Coronary artery (tissue), 2 donors: ENCODE measurements around the gene CACNB1.

Experiments
- DNase-seq: peaks from one replicate; pipeline ENCODE4 v3.0.0-alpha.2; 2017; ENCODE audit warnings: low spot score
- H3K27ac ChIP-seq, 2 donors: fragments of 200-600 bp; sonication (generic); one replicate each; pipeline ENCODE4 v1.5.1; 2016 to 2019
- H3K4me3 ChIP-seq: fragments of 200-600 bp; sonication (generic); 2 replicates; pipeline ENCODE4 v1.5.1; 2016; ENCODE audit warnings: mild to moderate bottlenecking, moderate library complexity
- TF ChIP-seq, protein P1 (sequence below): fragments of 200-600 bp; sonication (generic); IDR thresholded peaks from one replicate; pipeline ENCODE4 v1.5.1; 2019; ENCODE audit warnings: antibody characterized with exemption

CACNB1 gene

DNA sequence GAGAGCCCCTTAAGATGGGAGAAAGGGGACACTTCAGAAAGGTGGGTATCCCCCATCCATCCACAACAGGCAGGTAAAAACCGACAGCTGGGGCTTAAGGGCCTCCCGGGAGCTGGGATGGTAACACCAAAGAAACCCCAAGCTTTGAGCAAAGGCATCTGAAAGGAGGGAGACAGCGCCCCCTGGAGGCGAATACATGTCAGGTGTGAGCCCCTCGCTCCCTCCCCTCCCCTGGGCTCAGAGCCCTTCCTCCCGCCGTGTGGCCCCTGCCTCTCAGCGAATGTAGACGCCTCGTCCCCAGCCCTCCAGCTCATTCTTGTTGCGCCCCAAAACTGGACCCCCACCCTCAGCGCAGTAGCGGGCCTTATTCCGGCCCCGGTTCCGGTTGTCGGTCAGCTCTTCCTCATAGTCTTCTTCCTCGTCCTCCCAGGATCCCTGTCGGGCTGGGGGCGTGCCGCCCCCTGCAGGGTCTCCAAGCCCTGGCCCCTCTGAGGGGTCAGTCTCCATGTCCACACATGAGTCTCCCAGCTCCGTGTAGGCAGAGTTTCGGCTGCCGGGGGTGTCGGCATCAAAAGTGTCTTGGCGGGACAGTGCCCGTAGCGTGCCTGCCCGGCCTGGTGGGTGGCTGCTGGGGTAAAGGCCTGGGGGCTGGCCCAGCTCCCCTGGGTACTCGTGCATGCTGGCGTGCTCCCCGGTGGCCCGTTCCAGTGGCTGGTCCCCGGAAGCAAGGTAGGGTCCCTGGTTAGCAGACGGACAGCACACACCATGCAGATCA, 22.4 kb downstream of the CACNB1 start:
- Histone ChIP-seq H3K4me3 (no peak overlapping the region), H3K27ac (no peak overlapping the region)
- TF ChIP-seq, protein P1, sequence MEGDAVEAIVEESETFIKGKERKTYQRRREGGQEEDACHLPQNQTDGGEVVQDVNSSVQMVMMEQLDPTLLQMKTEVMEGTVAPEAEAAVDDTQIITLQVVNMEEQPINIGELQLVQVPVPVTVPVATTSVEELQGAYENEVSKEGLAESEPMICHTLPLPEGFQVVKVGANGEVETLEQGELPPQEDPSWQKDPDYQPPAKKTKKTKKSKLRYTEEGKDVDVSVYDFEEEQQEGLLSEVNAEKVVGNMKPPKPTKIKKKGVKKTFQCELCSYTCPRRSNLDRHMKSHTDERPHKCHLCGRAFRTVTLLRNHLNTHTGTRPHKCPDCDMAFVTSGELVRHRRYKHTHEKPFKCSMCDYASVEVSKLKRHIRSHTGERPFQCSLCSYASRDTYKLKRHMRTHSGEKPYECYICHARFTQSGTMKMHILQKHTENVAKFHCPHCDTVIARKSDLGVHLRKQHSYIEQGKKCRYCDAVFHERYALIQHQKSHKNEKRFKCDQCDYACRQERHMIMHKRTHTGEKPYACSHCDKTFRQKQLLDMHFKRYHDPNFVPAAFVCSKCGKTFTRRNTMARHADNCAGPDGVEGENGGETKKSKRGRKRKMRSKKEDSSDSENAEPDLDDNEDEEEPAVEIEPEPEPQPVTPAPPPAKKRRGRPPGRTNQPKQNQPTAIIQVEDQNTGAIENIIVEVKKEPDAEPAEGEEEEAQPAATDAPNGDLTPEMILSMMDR = peak; percentile 72
- DNase-seq = no peak

DNA sequence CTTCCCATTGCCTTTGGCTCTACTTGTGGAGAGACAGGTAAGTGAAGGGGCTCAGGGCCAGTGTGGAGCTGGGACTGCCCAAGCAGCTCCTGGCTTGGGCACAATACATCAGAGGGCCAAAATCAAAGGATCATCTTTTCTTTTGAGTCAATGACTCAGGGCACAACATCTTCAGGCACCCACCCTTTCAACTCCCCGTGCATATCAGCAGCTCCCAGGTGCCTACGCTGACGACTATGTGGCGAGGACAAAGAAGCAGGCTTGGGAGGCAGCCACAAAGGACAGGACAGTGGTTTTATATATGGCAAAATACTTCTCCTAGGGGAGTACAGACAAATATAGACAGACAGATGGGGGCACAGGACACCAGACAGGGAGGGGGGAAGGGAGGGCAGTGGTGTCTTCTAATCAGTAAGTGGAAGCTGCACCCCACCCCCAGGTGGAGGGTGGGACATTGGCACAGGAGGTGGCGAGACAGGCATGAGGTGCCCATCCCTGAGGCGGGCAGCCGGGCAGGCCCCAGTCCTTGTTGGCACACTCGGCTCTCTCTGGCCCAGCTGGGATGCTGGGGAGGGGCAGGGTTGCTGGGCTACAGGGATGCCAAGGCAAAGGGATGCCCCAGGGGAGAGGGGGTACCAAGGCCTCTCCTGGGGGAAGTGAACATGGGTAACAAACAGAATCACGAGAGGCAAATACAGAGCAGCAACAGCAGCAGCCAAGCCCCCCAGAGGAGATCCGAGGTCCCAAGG, 23.8 kb downstream of the CACNB1 start:
- no peak overlapping the region for H3K4me3 ChIP-seq
- no peak overlapping the region for H3K27ac ChIP-seq
- no peak for DNase-seq
- TF ChIP-seq, protein P1 = no peak

DNA sequence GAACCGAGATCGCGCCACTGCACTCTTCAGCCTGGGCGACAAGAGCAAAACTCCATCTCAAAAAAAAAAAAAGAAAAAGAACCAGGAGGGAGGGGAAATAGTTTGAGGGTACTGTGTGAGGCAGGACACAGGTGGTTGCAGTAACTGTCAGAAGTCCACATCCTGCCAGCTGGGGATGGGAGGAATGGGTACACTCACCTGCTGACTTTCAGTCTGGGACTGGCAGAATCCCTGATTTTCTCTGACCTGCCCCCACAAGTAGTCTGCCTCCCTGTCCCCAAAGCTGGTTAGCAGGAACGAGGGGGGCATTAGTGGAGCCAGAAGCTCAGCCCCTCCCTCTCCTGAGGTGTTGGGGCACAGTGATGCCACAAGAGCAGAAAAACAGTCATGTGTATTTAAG, 24.4 kb downstream of the CACNB1 start:
- no peak overlapping the region for H3K27ac ChIP-seq
- H3K4me3 ChIP-seq = no peak overlapping the region
- DNase-seq = no peak
- TF ChIP-seq, protein P1 = no peak

DNA sequence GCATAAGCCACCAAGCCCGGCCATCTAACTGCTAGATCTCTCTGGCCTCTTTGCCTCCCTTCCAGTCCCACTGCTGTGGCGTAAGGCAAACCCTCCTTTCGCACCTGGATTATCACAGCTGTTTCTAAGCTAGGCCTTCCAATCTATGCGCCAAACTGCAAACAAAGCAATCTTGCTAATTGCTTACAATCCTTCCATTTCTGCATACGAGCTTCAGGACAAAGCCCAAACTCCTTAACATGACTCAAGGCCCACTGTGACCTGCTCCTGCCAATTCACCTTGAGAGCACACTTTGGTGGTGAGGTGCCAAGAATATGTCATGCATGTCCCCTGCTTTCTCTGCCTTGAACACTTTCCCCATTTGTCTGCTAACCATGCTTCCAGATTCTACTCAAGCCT, 25.5 kb downstream of the CACNB1 start:
- Histone ChIP-seq H3K4me3 (no peak overlapping the region), H3K27ac (no peak overlapping the region)
- TF ChIP-seq, protein P1 = no peak
- no peak for DNase-seq

DNA sequence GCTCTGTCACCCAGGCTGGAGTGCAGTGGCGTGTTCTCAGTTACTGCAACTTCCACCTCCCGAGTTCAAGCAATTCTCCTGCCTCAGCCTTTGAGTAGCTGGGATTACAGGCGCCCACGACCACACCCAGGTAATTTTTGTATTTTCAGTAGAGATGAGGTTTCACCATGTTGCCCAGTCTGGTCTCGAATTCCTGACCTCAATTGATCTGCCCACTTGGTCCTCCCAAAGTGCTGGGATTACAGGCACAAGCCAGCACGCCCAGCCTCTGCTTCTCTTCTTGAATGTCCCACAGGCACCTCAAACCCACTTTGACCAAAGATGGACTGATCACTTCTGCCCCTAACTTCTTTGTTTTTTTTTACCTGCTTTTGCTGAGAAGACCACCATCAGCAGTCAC, 26.9 kb downstream of the CACNB1 start:
- DNase-seq = no peak
- Histone ChIP-seq H3K4me3 (no peak overlapping the region), H3K27ac (no peak overlapping the region)
- TF ChIP-seq, protein P1 = no peak

DNA sequence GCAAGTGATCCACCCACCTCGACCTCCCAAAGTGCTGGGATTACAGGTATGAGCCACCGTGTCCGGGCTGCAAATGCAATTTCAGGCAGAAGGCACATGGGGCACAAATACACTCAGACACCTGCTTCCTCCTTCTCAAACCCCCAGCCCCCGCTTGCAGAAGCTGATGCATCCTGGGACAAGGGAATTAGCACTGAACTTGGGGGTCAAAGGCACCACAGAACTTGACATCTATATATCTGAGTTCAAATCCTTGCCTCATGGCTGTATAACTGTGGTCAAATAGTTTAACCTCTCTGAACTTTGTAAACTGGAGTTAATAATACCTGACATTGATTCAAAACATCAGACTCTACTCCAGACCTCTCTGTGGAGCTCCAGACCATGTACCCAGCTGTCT, 27.4 kb downstream of the CACNB1 start:
- no peak for DNase-seq
- TF ChIP-seq, protein P1 = no peak
- Histone ChIP-seq H3K27ac (no peak overlapping the region), H3K4me3 (no peak overlapping the region)

DNA sequence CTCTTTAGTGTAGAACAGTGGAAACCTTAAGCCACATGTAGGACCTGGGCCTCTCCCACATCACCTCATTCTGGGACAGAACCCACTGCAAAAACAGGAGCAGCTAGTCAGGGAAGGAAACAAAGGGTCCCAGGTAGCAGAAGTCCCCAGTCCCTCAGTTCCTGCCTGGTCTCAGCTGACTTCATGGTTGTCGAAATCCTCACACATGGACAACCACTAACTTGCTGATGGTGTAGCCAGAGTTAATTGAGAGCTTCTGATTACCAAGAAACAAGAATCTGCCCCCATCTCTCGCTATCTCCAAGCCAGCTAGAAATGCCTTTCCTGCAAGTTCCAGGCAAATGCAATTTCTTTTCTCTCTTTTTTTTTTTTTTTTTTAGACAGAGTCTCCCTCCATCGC, 28.0 kb downstream of the CACNB1 start:
- Histone ChIP-seq H3K27ac (no peak overlapping the region), H3K4me3 (no peak overlapping the region)
- DNase-seq = no peak
- TF ChIP-seq, protein P1 = no peak
